NCI-H2107 treated with DMSO at 0.1 percent for 48 hours (cell line): ENCODE results near the gene DDN.

ENCODE experiments used
- DNase-seq: peaks from one replicate; lab custom pipeline; 2025; ENCODE audit not compliant: unreplicated experiment; lab: John Stamatoyannopoulos, UW

Gene DDN

DNA sequence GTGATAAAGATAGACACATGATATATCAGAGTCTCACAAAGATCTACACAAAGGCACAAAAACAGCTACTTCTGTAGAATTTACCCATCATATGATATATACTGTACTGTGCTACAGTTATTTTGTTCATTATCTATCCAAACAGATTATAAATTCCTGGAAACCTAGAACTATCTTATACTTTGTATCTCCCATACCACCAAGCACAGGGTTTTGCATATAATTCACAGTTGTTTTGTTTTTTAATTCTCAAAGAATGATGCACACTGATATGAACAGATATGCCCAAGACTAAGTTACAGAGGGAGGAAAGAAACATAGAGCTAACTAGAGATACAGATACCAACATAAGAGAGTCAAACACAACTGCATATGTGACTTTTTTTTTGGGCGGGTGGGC is 16.0 kb upstream of the DDN start:
- DNase-seq: no peak

DNA sequence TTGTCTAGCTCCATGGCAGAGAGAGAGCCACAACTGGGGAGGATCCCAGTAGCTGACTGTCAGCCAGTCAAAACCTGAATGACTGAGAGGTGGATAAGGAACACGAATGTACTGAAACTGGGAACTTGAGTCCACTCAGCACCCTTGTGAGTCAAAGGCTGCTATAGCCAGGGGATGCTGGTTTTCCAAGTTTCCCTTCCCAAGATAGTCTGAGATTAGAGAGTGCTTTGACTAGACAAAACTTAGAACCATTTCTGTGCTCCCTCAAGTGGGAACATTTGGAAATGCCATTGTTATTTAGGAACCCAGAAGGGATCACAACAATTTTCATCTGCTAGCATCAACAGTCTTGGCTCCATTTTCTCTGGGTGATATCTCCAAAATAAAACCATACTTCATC is 15.4 kb upstream of the DDN start:
- DNase-seq: no peak

DNA sequence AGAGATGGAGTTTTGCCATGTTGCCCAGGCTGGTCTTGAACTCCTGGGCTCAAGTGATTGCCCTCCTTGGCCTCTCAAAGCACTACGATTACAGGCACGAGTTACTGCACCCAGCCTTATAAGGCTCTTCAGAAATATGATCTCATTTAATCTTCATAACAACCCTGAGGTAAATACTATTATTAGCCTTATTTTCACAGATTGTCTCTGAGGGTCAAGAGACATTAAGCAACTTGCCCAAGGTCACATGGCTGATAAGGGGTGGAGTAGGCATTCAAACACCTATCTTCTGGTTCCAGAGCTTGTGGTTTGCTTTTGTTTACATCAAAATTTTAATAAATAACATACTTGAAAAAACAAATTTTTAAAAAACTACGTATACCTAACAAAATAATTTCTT is 14.3 kb upstream of the DDN start:
- DNase-seq: no peak

GRCh38 chr12:49012739-49013138 is 13.6 kb upstream of the DDN start:
- no peak for DNase-seq

- no peak for DNase-seq
Observed at GRCh38 chr12:49010092-49010668, 11.0 kb upstream of the DDN start.

GRCh38 chr12:49008943-49009342 is 9.8 kb upstream of the DDN start:
- no peak for DNase-seq

DNA sequence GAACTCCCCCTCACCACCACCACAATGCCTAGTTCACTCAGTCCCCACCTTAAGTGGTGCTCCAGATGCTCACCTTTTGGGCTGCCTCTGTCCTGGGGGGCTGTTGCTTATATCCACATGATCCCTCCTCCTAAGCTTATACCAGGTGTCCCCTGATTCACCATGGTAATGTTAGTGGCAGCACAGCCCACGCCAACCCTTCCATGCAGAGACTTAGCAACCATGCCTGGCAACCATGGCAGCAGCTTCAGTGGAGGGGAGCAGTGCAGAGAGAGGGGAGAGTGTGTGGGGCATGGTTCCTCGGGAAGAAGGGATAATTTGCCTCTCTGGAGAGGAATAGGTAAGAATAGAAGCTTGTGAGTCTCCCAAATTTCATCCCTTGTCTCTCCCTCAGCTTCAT is 1.2 kb upstream of the DDN start:
- no peak for DNase-seq

GRCh38 chr12:48998497-48999353 is 450 bp downstream of the DDN start:
- DNase-seq: no peak

- DNase-seq: no peak
Observed at GRCh38 chr12:48997719-48998496, 1.3 kb downstream of the DDN start.

GRCh38 chr12:48996794-48997718 is 2.1 kb downstream of the DDN start:
- DNase-seq: peak; percentile 79

DNA sequence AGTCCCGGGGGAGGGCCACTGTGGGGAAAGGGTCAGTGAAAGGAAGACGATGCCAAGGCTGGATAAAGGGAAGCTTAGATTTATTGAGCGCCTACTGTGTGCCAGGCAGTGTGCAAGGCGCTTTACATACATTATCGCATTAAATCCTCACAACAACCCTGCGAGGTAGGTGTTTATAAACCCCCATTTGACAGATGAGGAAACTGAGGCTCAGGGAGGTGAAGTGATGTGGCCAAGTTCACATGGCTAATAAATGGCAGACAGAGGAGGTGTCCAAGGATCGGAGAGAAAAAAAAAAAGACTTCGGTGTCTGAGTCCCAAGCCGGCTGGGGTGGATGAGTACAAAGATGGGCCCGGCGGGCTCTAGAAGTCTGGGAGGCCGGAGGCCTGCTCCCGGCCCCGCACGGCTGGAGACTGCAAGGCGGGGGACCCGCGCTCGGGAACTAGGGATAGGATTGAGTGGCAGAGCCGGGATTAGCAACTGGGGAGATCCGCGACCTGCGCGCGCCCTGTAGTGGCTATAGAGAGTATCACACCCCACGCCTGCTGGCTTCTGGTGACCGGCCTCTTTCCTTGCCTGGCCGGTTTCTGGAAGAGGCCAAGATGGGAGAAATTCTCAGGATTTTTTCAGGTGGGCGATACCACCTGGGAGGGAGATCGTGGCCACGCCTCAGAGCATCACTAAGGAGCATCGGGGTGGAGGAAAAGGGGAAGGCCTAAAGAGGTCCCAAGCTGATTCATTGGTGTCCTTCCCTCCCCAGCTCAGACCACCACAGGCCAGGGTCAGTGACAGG is 3.9 kb downstream of the DDN start:
- DNase-seq: peak; percentile 68

DNA sequence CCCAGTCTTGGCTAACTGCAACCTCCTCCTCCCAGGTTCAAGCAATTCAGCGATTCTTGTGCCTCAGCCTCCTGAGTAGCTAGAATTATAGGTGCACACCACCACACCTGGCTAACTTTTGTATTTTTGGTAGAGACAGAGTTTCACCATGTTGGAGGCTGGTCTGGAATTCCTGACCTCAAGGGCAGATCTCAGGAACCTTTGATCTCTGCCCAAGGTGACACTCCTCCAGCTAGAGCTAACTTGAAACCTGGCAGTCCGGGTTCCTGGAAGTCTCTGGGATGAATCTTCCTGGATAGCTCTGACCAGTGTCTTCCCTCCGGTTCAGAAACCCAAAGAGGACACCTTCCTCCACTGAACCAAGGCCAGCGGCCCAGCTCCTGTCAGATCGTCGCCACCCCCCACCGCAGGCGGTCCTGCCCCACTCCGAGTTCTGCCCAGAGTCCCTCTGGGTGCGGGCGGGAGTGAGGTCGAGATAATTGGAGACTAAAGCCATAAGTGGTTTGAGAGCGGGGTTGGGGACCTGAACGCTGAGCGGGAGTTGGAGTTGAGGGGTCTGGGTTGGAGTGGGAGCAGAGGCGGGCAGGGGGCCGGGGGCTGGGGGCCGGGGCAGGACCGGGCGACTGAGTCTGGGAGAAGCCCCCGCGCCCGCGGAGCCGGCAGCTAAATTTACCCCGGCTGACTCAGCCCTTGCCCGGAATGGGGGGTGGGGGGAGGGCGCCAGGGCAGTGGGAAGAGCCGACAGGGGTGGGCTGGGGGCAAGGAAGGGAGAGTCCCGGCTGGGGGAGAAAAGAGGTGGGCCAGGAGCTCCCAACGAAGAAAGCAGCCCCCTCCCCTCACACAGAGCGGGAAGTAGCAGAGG is 4.7 kb downstream of the DDN start:
- DNase-seq: no peak

GRCh38 chr12:48993787-48994186 is 5.4 kb downstream of the DDN start:
- no peak for DNase-seq

DNA sequence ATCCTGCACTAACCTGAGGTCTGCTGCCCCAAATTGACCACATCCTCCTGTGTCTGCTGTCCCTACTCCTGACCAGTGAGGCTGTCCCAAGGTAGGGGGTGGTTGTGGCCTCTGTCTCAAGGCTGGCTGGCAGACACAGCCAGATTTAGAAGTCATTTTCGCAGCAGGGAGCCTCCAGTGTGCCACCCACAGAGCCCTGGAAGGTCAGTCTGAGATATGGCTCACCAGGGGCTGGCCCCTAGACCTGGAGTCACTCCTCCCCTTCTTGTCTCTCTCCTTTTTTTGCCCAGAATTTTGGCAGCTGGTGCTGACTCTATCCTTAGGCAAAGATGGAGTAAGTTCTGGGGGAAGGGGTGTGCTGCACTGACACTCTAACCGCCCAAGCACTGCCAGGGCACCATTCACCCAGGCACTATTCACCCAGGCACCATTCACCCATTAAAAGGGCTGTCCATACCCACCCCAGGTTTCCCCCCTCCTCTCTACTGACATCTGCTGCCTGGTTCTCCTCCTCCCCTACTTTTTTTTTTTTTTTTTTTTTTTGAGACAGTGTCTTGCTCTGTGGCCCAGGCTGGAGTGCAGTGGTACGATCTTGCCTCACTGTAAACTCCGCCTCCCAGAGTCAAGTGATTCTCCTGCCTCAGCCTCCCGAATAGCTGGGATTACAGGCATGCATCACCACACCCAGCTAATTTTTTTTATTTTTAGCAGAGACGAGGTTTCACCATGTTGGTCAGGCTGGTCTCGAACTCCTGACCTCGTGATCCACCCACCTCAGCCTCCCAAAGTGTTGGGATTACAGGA is 7.7 kb downstream of the DDN start:
- no peak for DNase-seq

DNA sequence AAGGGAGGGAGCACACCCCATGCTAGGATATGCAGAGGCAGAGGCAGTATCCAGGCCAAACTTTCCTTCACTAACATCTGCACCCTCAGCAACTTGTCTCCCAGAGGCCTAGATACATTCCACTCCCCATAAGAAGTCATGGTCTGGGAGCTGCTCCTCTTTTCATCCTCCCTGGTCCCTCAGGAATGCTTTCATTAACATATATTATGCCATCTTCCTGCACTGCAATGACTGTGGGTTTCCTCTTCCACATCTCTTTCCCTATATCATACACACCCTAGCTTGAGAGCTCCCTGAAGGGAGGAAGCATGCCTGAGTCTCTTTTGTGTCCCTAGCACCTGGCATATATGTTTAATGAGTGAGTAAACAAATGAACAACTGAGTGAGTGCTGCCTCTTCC is 8.6 kb downstream of the DDN start:
- DNase-seq: no peak

DNA sequence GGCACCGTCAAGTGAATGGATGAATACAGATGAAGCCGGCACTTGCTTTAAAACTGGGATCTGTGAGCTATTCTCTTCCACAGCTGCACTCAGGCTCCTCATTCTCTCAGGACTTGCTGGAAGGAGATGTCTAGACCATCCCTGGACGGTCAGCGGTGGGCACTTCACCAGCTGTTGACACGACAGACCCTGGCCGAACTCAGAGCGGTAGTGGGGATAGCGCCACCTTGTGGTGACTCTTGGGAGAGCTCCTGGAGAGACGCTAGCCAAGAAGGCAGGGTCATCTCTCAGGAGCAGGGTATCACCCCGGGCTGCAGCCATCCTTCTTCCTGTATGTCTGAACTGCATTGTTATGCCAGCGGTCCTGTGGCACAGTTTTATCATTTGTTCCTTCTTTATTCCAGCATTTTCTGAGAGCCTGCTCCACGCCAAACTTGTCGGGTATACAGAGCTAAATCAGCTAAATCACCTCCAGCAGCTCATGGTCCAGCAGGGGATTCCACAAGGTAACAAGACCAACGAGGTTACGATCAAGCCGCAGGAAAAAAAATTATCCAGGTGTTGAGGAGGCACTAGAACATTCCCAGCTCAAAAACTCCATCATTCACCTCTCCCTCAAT is 11.0 kb downstream of the DDN start:
- DNase-seq: peak; percentile 15

DNA sequence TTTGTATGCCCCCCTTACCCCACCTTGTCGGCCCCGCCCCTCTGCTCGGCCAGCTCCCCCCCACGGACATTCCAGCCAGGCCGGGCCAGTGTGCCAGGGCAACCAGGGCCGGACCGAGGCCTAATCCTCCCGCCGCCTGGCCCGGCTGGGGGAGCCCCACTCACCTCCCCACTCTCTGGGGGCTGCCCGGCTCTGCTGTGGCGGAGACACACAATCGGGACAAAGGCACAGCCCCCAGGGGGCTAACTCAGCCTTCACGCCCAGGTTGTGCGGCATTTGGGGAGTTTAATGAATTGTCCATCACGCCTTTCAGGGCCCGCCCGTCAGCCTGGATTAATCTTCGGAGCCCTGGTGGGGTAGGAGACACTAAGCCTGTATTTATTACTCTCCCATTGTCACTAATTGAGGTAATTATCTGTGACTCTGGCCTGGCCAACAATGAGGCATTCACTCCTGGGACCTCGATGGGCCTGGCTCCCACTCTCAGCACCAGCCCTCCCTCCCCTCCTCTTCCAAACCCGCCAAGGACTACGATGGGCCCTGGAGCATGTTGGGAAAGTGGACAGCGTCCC is 12.4 kb downstream of the DDN start:
- no peak for DNase-seq

- no peak for DNase-seq
Observed at GRCh38 chr12:48985901-48986300, 13.3 kb downstream of the DDN start.
